ENCODE results near the gene TTN. TPM values are rescaled to one million over a fixed set of nuclear protein-coding genes. Genes with fewer than 3 reads are reported as not detected.
"Not testable (repeated sequence)": the region's sequence is repeated elsewhere in the genome, so short reads cannot be mapped to it uniquely, and the experiment has no call there.

Gene TTN
- total RNA-seq, 1 donor from 2014 or later: under 0.01 TPM

GRCh38 chr2:178530131-178530530 is 277.1 kb downstream of the TTN start:
- no peak overlapping the region for H3K4me3 ChIP-seq (ENCODE audit: low read depth, low read length)
- peaks cover 2% of the 10 kb centered on the region for H3K36me3 ChIP-seq (ENCODE audit: control insufficient read depth, insufficient read depth, low read length)
- DNase-seq (ENCODE audit: low read depth) (no peak), FAIRE-seq (no peak)
- no peaks in the 10 kb centered on the region for H3K27me3 ChIP-seq (ENCODE audit: control insufficient read depth, insufficient read depth, low read length)
- no peak for TF ChIP-seq CTCF (IDR thresholded peaks at IDR 0.05; ENCODE audit: insufficient read depth, low read length, severe bottlenecking)

GRCh38 chr2:178529194-178529593 is 278.0 kb downstream of the TTN start:
- FAIRE-seq (no peak), DNase-seq (ENCODE audit: low read depth) (no peak)
- Histone ChIP-seq H3K4me3 (ENCODE audit: low read depth, low read length) (no peak overlapping the region), H3K27me3 (ENCODE audit: control insufficient read depth, insufficient read depth, low read length) (no peaks in the 10 kb centered on the region), H3K36me3 (ENCODE audit: control insufficient read depth, insufficient read depth, low read length) (peaks cover 2% of the 10 kb centered on the region)
- TF ChIP-seq CTCF (IDR thresholded peaks at IDR 0.05; ENCODE audit: insufficient read depth, low read length, severe bottlenecking): no peak

GRCh38 chr2:178528647-178529046 is 278.6 kb downstream of the TTN start:
- no peak for FAIRE-seq
- peaks cover 2% of the 10 kb centered on the region for H3K36me3 ChIP-seq (ENCODE audit: control insufficient read depth, insufficient read depth, low read length)
- DNase-seq (ENCODE audit: low read depth): no peak
- no peak overlapping the region for H3K4me3 ChIP-seq (ENCODE audit: low read depth, low read length)
- no peak for TF ChIP-seq CTCF (IDR thresholded peaks at IDR 0.05; ENCODE audit: insufficient read depth, low read length, severe bottlenecking)
- no peaks in the 10 kb centered on the region for H3K27me3 ChIP-seq (ENCODE audit: control insufficient read depth, insufficient read depth, low read length)

GRCh38 chr2:178527592-178527991 is 279.6 kb downstream of the TTN start:
- H3K36me3 ChIP-seq (ENCODE audit: control insufficient read depth, insufficient read depth, low read length): peaks cover 2% of the 10 kb centered on the region
- H3K27me3 ChIP-seq (ENCODE audit: control insufficient read depth, insufficient read depth, low read length): no peaks in the 10 kb centered on the region
- no peak for TF ChIP-seq CTCF (IDR thresholded peaks at IDR 0.05; ENCODE audit: insufficient read depth, low read length, severe bottlenecking)
- FAIRE-seq: no peak
- no peak for DNase-seq (ENCODE audit: low read depth)
- no peak overlapping the region for H3K4me3 ChIP-seq (ENCODE audit: low read depth, low read length)

GRCh38 chr2:178526256-178526655 is 281.0 kb downstream of the TTN start:
- Histone ChIP-seq H3K4me3 (ENCODE audit: low read depth, low read length) (no peak overlapping the region), H3K27me3 (ENCODE audit: control insufficient read depth, insufficient read depth, low read length) (no peaks in the 10 kb centered on the region), H3K36me3 (ENCODE audit: control insufficient read depth, insufficient read depth, low read length) (no peaks in the 10 kb centered on the region)
- TF ChIP-seq CTCF (IDR thresholded peaks at IDR 0.05; ENCODE audit: insufficient read depth, low read length, severe bottlenecking): no peak
- DNase-seq (ENCODE audit: low read depth): no peak
- no peak for FAIRE-seq

GRCh38 chr2:178525460-178525859 is 281.8 kb downstream of the TTN start:
- H3K4me3 ChIP-seq (ENCODE audit: low read depth, low read length); FAIRE-seq; DNase-seq (ENCODE audit: low read depth); H3K36me3 ChIP-seq (ENCODE audit: control insufficient read depth, insufficient read depth, low read length); H3K27me3 ChIP-seq (ENCODE audit: control insufficient read depth, insufficient read depth, low read length): not testable (repeated sequence)

GRCh38 chr2:178525010-178525409 is 282.2 kb downstream of the TTN start:
- FAIRE-seq; H3K36me3 ChIP-seq (ENCODE audit: control insufficient read depth, insufficient read depth, low read length): not testable (repeated sequence)

More at GRCh38 chr2:178525010-178525409, 282.2 kb downstream of the TTN start:
- H3K27me3 ChIP-seq (ENCODE audit: control insufficient read depth, insufficient read depth, low read length); DNase-seq (ENCODE audit: low read depth); H3K4me3 ChIP-seq (ENCODE audit: low read depth, low read length): not testable (repeated sequence)
